Gastroesophageal sphincter (tissue), 4 donors: ENCODE results near the gene GPATCH4. TPM values are rescaled to one million over a fixed set of nuclear protein-coding genes. Genes with fewer than 3 reads are reported as not detected.

Experiments
- ATAC-seq: fragments of 150-250 bp; one replicate; pipeline ENCODE4 v1.9.1; 2016; ENCODE audit warnings: mild to moderate bottlenecking, moderate library complexity
- H3K27ac ChIP-seq, 4 donors: fragments of 200-600 bp; sonication (generic) in 3 of 4; 1 replicate in 3 of 4; 2 replicates in 1 of 4; pipeline ENCODE4 v1.5.1; 2016 to 2019
- H3K27me3 ChIP-seq: fragments of 200-600 bp; sonication (generic); one replicate; pipeline ENCODE4 v1.5.1; 2019
- H3K36me3 ChIP-seq, 2 donors: fragments of 200-600 bp; sonication (generic); one replicate each; pipeline ENCODE4 v1.5.1; 2019; ENCODE audit warnings: control low read depth in 1 of 2
- H3K4me1 ChIP-seq, 3 donors: fragments of 200-600 bp; sonication (generic); 1 replicate in 2 of 3; 2 replicates in 1 of 3; pipeline ENCODE4 v1.5.1; 2016 to 2019; ENCODE audit warnings: control low read depth in 2 of 3
- H3K4me3 ChIP-seq, 2 donors: fragments of 200-600 bp; sonication (generic); one replicate each; pipeline ENCODE4 v1.5.1; 2019; ENCODE audit warnings: mild to moderate bottlenecking in 1 of 2, moderate library complexity in 1 of 2
- H3K9me3 ChIP-seq, 3 donors: fragments of 200-600 bp; sonication (generic); one replicate each; pipeline ENCODE4 v1.5.1; 2017 to 2019; ENCODE audit warnings: control low read depth in 2 of 3
- EP300 ChIP-seq: sonication (generic); formaldehyde crosslinking; IDR thresholded peaks from one replicate; pipeline ENCODE4 v1.6.1; 2017; ENCODE audit warnings: antibody characterized with exemption, mild to moderate bottlenecking
- POLR2A ChIP-seq, 2 donors: fragments of 450-650 bp; IDR thresholded peaks; one replicate each; pipeline ENCODE4 v1.6.1; 2017; ENCODE audit warnings: antibody characterized with exemption in 2 of 2, mild to moderate bottlenecking in 2 of 2, moderate library complexity in 1 of 2
- POLR2AphosphoS5 ChIP-seq: sonication (generic); formaldehyde crosslinking; IDR thresholded peaks from one replicate; pipeline ENCODE4 v1.6.1; 2017; ENCODE audit warnings: antibody characterized with exemption
- WGBS, 2 donors: methylation state at CpG; one replicate each; pipeline ENCODE4 v1.1.5; 2018; ENCODE audit warnings: low coverage in 1 of 2; 5-methylcytosine and 5-hydroxymethylcytosine counted together
- total RNA-seq, 4 donors: library from RNA; depleted of rRNA; stranded (reverse); fragments of >200 nt; gene quantifications; one replicate each; pipeline ENCODE4 v1.1.0, GENCODE V29; 2016
- TF ChIP-seq, protein P1 (sequence below), 4 experiments: fragments of 200-600 bp in 2 of 4; fragments of 450-650 bp in 2 of 4; sonication (generic) in 1 of 4; IDR thresholded peaks; one replicate each; pipeline ENCODE4 v1.5.1; 2017 to 2019; ENCODE audit warnings: antibody characterized with exemption in 4 of 4, mild to moderate bottlenecking in 2 of 4, moderate library complexity in 2 of 4

The GPATCH4 gene
- total RNA-seq, 4 donors from 2014 or later: 18.4 to 37.2 (median 24.0) TPM

DNA sequence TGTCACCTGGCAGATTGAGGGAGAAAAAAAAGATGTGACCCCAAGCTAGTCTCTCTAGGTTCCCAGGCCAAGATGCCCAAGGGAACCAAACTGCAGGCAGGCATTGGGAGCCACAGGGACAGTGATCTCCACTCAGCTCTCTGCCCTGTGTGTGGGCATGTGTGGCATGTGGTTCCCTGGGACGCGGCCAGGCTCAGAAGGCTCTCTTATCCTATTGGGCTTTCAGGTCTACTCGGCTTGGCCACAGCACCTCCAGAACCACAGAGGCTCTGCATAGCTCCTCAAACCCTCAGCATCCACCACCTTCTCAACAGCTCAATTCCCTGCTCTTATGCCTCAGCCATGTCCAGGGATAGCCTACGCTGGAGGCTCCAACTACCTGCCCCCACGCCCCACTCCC, 50.9 kb downstream of the GPATCH4 start:
- TF ChIP-seq EP300 (no peak), POLR2AphosphoS5 (no peak)
- ATAC-seq: no peak
- no peak overlapping the region for H3K27ac ChIP-seq

DNA sequence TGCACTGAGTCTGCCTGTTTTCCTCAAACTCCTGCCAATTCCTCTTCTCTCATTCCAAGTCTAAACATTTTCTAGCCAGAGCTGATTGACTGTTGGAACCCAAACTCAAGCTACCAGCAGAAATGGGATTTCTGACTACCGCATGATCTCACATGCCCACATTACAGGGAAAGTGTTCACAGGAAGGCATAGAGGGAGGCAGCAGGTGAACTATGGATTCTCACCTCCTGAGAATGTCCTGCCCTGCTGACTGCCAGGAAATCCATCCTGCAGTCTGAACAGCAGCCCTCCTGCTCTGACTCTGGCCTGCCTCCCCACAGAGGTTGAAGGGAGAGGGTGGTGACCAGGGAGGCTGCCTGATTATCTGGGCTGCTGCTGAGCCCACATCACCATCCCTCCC, 51.4 kb downstream of the GPATCH4 start:
- WGBS, 2 donors: 80 to 100% methylated on average over 1 of the region's 1 CpG

More for the DNA sequence above, 50.9 kb downstream of the GPATCH4 start:
- H3K4me3 ChIP-seq: no peak overlapping the region
- H3K9me3 ChIP-seq: no peaks in the 10 kb centered on the region
- 91 to 100% methylated on average over 2 to 5 of the region's 5 CpGs for WGBS, 2 donors
- no peaks in the 10 kb centered on the region for H3K27me3 ChIP-seq
- no peaks in the 10 kb centered on the region for H3K36me3 ChIP-seq
- peaks cover 0 to 14% (median 0%) of the 10 kb centered on the region in 3 donors for H3K4me1 ChIP-seq

DNA sequence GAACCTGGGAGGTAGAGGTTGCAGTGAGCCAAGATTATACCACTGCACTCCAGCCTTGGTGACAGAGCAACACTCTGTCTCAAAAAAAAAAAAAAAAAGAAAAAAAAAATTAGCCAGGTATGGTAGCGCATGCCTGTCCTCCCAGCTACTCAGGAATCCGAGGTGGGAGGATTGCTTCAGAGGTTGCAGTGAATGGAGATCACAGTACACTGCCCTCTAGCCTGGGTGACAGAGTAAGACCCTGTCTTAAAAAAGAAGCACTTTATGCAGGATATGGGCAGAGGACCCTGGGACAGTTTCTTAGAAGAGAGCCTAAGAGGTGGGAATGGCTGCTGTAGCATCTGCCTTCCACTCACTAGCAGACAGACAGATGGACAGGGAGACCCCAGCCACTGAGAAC, 51.9 kb downstream of the GPATCH4 start:
- WGBS, 2 donors: 80 to 100% methylated on average over 1 of the region's 2 CpGs

More for the DNA sequence above, 51.4 kb downstream of the GPATCH4 start:
- Histone ChIP-seq H3K36me3 (no peaks in the 10 kb centered on the region), H3K4me1 (peaks cover 0 to 14% (median 0%) of the 10 kb centered on the region in 3 donors), H3K27me3 (no peaks in the 10 kb centered on the region), H3K27ac (no peak overlapping the region), H3K4me3 (no peak overlapping the region), H3K9me3 (no peaks in the 10 kb centered on the region)
- no peak for TF ChIP-seq EP300
- no peak for TF ChIP-seq POLR2A (IDR thresholded peaks at IDR 0.05)
- TF ChIP-seq POLR2AphosphoS5: no peak
- TF ChIP-seq, protein P1, sequence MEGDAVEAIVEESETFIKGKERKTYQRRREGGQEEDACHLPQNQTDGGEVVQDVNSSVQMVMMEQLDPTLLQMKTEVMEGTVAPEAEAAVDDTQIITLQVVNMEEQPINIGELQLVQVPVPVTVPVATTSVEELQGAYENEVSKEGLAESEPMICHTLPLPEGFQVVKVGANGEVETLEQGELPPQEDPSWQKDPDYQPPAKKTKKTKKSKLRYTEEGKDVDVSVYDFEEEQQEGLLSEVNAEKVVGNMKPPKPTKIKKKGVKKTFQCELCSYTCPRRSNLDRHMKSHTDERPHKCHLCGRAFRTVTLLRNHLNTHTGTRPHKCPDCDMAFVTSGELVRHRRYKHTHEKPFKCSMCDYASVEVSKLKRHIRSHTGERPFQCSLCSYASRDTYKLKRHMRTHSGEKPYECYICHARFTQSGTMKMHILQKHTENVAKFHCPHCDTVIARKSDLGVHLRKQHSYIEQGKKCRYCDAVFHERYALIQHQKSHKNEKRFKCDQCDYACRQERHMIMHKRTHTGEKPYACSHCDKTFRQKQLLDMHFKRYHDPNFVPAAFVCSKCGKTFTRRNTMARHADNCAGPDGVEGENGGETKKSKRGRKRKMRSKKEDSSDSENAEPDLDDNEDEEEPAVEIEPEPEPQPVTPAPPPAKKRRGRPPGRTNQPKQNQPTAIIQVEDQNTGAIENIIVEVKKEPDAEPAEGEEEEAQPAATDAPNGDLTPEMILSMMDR (IDR thresholded peaks at IDR 0.05): no peak
- no peak for ATAC-seq

DNA sequence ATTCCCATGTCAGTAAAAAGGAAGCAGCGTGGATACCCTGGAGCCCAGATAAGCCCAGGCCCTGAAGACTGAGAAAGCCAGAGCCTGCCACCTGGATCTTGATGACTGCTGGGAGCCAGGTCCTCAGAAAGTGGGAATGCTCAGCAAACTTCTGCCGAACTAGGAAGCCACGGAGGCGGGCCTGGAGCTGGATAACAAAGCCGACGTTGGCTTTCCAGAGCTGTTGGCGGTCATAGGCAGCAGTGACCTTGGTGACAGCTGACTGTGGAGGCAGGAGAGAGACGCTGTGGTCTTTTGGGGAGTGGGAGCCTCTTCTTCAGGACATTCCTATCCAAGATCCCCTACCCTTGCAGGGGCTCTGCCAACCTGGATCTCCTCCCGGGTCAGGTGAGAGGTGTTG, 53.3 kb downstream of the GPATCH4 start:
- Histone ChIP-seq H3K4me1 (peaks cover 0 to under 1% (median 0%) of the 10 kb centered on the region in 3 donors), H3K9me3 (no peaks in the 10 kb centered on the region), H3K36me3 (no peaks in the 10 kb centered on the region), H3K4me3 (no peak overlapping the region), H3K27me3 (no peaks in the 10 kb centered on the region), H3K27ac (no peak overlapping the region)
- no peak for ATAC-seq
- WGBS, 2 donors: 86% methylated on average over 1 of the region's 9 CpGs; no CpG with 5 or more reads in 1 of the 2 donors
- TF ChIP-seq EP300 (no peak), POLR2A (IDR thresholded peaks at IDR 0.05) (no peak), POLR2AphosphoS5 (no peak)
- TF ChIP-seq, protein P1 (IDR thresholded peaks at IDR 0.05): no peak

More for the DNA sequence above, 51.9 kb downstream of the GPATCH4 start:
- Histone ChIP-seq H3K4me3 (no peak overlapping the region), H3K27me3 (no peaks in the 10 kb centered on the region), H3K9me3 (no peaks in the 10 kb centered on the region), H3K36me3 (no peaks in the 10 kb centered on the region), H3K27ac (no peak overlapping the region), H3K4me1 (peaks cover 0 to 14% (median 0%) of the 10 kb centered on the region in 3 donors)
- no peak for TF ChIP-seq POLR2AphosphoS5
- no peak for TF ChIP-seq EP300
- TF ChIP-seq, protein P1 (IDR thresholded peaks at IDR 0.05): no peak
- no peak for TF ChIP-seq POLR2A (IDR thresholded peaks at IDR 0.05)
- ATAC-seq: no peak

DNA sequence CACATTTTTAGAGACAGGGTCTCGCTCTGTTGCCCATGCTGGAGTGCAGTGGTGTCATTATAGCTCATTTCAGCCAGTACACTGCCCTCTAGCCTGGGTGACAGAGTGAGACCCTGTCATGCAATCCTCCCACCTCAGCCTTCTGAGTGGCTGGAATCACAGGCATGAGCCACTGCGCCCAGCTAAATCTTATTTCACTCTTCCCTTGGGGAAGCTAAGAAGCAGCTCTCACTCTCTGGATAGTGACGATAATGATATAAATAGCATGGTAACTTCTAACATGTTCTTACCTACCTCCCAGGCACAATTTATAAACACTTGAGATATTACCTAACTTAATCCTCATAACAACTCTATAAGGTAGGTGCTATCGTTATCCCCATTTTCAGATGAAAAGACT, 53.8 kb downstream of the GPATCH4 start:
- no peaks in the 10 kb centered on the region for H3K27me3 ChIP-seq
- no peaks in the 10 kb centered on the region for H3K36me3 ChIP-seq
- no peaks in the 10 kb centered on the region for H3K9me3 ChIP-seq
- 88% methylated on average over 3 of the region's 4 CpGs; no CpG with 5 or more reads in 1 of the 2 donors for WGBS, 2 donors
- TF ChIP-seq POLR2A (IDR thresholded peaks at IDR 0.05) (no peak), POLR2AphosphoS5 (no peak), EP300 (no peak)
- TF ChIP-seq, protein P1 (IDR thresholded peaks at IDR 0.05): no peak
- no peak overlapping the region for H3K4me3 ChIP-seq
- ATAC-seq: no peak
- H3K27ac ChIP-seq: no peak overlapping the region
- H3K4me1 ChIP-seq: no peaks in the 10 kb centered on the region
